Measurements from ENCODE around the gene EGR2. TPM values are rescaled to one million over a fixed set of nuclear protein-coding genes. Genes with fewer than 3 reads are reported as not detected.

The EGR2 gene
- under 1 TPM; 0.67 to 0.92 TPM for total RNA-seq

GRCh38 chr10:62816331-62817120, at the start of gene EGR2:
Gene EGR2 (minus strand): TSS chr10:62816366. CDS start chr10:62816029, 337 bp downstream.
- DNase-seq, result peak; percentile 96
- Mint-ChIP-seq H3K9me3 (no peaks in the 10 kb centered on the region), H3K27me3 (peaks cover 71% of the 10 kb centered on the region), H3K27ac (peak within 1 kb of the TSS; percentile 98), H3K4me3 (peak within 1 kb of the TSS; percentile 92), H3K4me1 (peaks cover 46% of the 10 kb centered on the region), H3K36me3 (ENCODE audit: low read depth) (no peaks in the 10 kb centered on the region)
- ChIA-PET CTCF (interaction anchor here (0.8 to 6.2 kb wide), 13 partner anchors 13 to 233 kb away, joined by 3 to 79 read pairs (median 4); partner anchors contain the start of gene ADO), POLR2A (interaction anchor here (0.6 to 1.4 kb wide), 3 partner anchors 12 to 135 kb away, joined by 3 to 4 read pairs (median 4); partner anchors contain the start of gene ADO)

- POLR2A ChIA-PET, result no interaction called here
- Mint-ChIP-seq H3K27me3 (peaks cover 5% of the 10 kb centered on the region), H3K4me3 (no peak overlapping the region), H3K9me3 (peaks cover 10% of the 10 kb centered on the region), H3K4me1 (peaks cover 13% of the 10 kb centered on the region), H3K36me3 (ENCODE audit: low read depth) (no peaks in the 10 kb centered on the region), H3K27ac (no peak overlapping the region)
- CTCF ChIA-PET, result interaction anchor here (1.3 kb wide), 1 partner anchor 9 kb away, joined by 3 read pairs; no protein-coding TSS in a partner anchor
- DNase-seq, result no peak
Observed at GRCh38 chr10:62862447-62862846, 46.3 kb upstream of the EGR2 start.

GRCh38 chr10:62861507-62861906, 45.3 kb upstream of the EGR2 start:
- POLR2A ChIA-PET, result no interaction called here
- CTCF ChIA-PET, result interaction anchor here (0.5 kb wide), 1 partner anchor 77 kb away, joined by 3 read pairs; no protein-coding TSS in a partner anchor

GRCh38 chr10:62860946-62861345, 44.8 kb upstream of the EGR2 start:
- Mint-ChIP-seq H3K36me3 (ENCODE audit: low read depth) (no peaks in the 10 kb centered on the region), H3K27me3 (peaks cover 4% of the 10 kb centered on the region), H3K4me1 (peaks cover 26% of the 10 kb centered on the region), H3K27ac (no peak overlapping the region), H3K9me3 (peaks cover 10% of the 10 kb centered on the region), H3K4me3 (no peak overlapping the region)
- ChIA-PET CTCF (interaction anchor here (0.5 kb wide), 1 partner anchor 77 kb away, joined by 3 read pairs; no protein-coding TSS in a partner anchor), POLR2A (no interaction called here)
- no peak for DNase-seq

More at GRCh38 chr10:62861507-62861906, 45.3 kb upstream of the EGR2 start:
- peaks cover 4% of the 10 kb centered on the region for H3K27me3 Mint-ChIP-seq
- H3K9me3 Mint-ChIP-seq, result peaks cover 10% of the 10 kb centered on the region
- no peak overlapping the region for H3K27ac Mint-ChIP-seq
- H3K4me3 Mint-ChIP-seq, result no peak overlapping the region
- peaks cover 20% of the 10 kb centered on the region for H3K4me1 Mint-ChIP-seq
- H3K36me3 Mint-ChIP-seq (ENCODE audit: low read depth), result no peaks in the 10 kb centered on the region
- DNase-seq, result no peak

DNA sequence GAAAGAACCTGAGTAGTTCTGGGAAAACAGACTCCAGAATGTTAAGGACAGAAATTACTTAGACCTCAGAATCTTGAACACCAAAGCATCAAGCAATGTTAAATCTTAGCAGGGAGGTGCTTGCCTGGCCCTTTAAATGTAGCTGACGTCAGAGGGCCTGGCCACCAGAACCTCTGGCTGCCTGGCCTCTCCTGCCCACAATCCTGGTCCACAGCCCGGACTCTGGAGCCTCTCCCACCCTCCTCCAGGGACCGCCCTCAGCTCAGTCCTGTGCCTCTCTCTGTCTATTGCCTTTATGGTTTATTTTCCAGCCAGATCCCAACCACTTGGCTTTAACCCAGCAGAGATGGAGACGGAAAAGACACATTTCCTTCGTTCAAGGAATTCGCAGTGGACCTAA, 42.2 kb upstream of the EGR2 start:
- ChIA-PET POLR2A (interaction anchor here (0.6 kb wide), 1 partner anchor 223 kb away, joined by 3 read pairs; no protein-coding TSS in a partner anchor), CTCF (no interaction called here)
- DNase-seq, result no peak
- peaks cover 9% of the 10 kb centered on the region for H3K9me3 Mint-ChIP-seq
- H3K27me3 Mint-ChIP-seq, result peaks cover 6% of the 10 kb centered on the region
- H3K36me3 Mint-ChIP-seq (ENCODE audit: low read depth), result no peaks in the 10 kb centered on the region
- H3K27ac Mint-ChIP-seq, result no peak overlapping the region
- peaks cover 48% of the 10 kb centered on the region for H3K4me1 Mint-ChIP-seq
- no peak overlapping the region for H3K4me3 Mint-ChIP-seq

- H3K4me3 Mint-ChIP-seq, result peak overlapping the region; percentile 2
- ChIA-PET POLR2A (no interaction called here), CTCF (interaction anchor here (0.6 kb wide), 1 partner anchor 21 kb away, joined by 4 read pairs; no protein-coding TSS in a partner anchor)
- peaks cover 61% of the 10 kb centered on the region for H3K4me1 Mint-ChIP-seq
- peaks cover 3% of the 10 kb centered on the region for H3K9me3 Mint-ChIP-seq
- DNase-seq, result peak; percentile 11
- H3K36me3 Mint-ChIP-seq (ENCODE audit: low read depth), result no peaks in the 10 kb centered on the region
- peaks cover 4% of the 10 kb centered on the region for H3K27me3 Mint-ChIP-seq
- H3K27ac Mint-ChIP-seq, result no peak overlapping the region
Observed at GRCh38 chr10:62856021-62856420, 39.9 kb upstream of the EGR2 start.

DNA sequence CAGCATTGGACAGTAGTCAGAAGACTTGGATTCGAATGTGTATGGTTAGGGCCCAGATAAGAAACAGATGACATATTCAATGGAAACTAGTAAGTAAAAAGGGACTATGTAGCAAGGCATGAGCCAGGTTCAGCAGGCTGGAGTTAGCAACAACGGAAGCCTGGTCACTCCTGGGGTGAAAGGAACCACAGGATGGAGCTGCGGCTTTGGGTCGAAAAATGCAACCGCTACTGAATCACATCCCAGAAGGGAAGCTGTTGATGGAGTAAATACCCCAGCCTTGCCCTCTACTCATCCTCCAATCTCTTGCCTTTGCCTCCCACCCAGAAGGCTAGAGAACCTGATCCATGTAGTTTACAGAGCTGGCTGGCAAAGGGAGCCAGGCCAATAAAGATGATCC, 37.5 kb upstream of the EGR2 start:
- Mint-ChIP-seq H3K27ac (peak overlapping the region; percentile 22), H3K4me1 (peaks cover 58% of the 10 kb centered on the region), H3K4me3 (no peak overlapping the region), H3K27me3 (peaks cover 13% of the 10 kb centered on the region), H3K9me3 (peaks cover 4% of the 10 kb centered on the region), H3K36me3 (ENCODE audit: low read depth) (peaks cover 4% of the 10 kb centered on the region)
- POLR2A ChIA-PET, result interaction anchor here (0.7 kb wide), 1 partner anchor 217 kb away, joined by 3 read pairs; no protein-coding TSS in a partner anchor
- DNase-seq, result peak; percentile 33
- CTCF ChIA-PET, result interaction anchor here (0.5 to 1.9 kb wide), 6 partner anchors 9 to 915 kb away, joined by 3 to 6 read pairs (median 3); no protein-coding TSS in a partner anchor

- H3K4me3 Mint-ChIP-seq, result peak overlapping the region; percentile 21
- H3K4me1 Mint-ChIP-seq, result peaks cover 58% of the 10 kb centered on the region
- DNase-seq, result peak; percentile 32
- peaks cover 4% of the 10 kb centered on the region for H3K36me3 Mint-ChIP-seq (ENCODE audit: low read depth)
- H3K27me3 Mint-ChIP-seq, result peaks cover 13% of the 10 kb centered on the region
- POLR2A ChIA-PET, result interaction anchor here (0.7 kb wide), 1 partner anchor 216 kb away, joined by 3 read pairs; no protein-coding TSS in a partner anchor
- CTCF ChIA-PET, result interaction anchor here (0.8 to 1.9 kb wide), 5 partner anchors 10 to 231 kb away, joined by 3 to 6 read pairs (median 5); no protein-coding TSS in a partner anchor
- no peak overlapping the region for H3K27ac Mint-ChIP-seq
- H3K9me3 Mint-ChIP-seq, result peaks cover 10% of the 10 kb centered on the region
Observed at GRCh38 chr10:62852961-62853702, 37.0 kb upstream of the EGR2 start.

DNA sequence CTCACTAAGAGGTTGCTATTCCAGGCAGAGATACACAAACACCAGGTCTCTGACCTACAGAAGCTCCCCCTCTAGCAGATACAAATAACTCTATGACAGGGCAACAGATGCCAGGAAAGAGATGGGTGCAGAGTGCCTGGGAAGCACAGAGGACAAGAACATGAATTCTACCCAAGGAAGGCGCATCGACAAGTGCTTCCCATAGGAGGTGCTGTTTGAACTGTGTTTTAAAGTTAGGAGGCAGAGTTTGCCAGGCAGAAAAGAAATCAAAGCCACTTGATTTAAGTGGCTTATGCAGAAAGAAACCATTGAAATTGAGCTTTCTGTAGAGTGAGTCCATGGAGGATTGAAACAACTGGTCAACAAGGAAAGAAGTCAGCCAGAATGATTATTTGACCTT, 35.3 kb upstream of the EGR2 start:
- H3K36me3 Mint-ChIP-seq (ENCODE audit: low read depth), result peaks cover 4% of the 10 kb centered on the region
- peaks cover 13% of the 10 kb centered on the region for H3K27me3 Mint-ChIP-seq
- CTCF ChIA-PET, result interaction anchor here (0.6 to 2.6 kb wide), 6 partner anchors 16 to 331 kb away, joined by 3 to 6 read pairs (median 4); no protein-coding TSS in a partner anchor
- H3K9me3 Mint-ChIP-seq, result peaks cover 19% of the 10 kb centered on the region
- DNase-seq, result no peak
- POLR2A ChIA-PET, result interaction anchor here (0.7 kb wide), 1 partner anchor 715 kb away, joined by 3 read pairs; no protein-coding TSS in a partner anchor
- peaks cover 49% of the 10 kb centered on the region for H3K4me1 Mint-ChIP-seq
- no peak overlapping the region for H3K27ac Mint-ChIP-seq
- no peak overlapping the region for H3K4me3 Mint-ChIP-seq

- no peak overlapping the region for H3K4me3 Mint-ChIP-seq
- no peak overlapping the region for H3K27ac Mint-ChIP-seq
- ChIA-PET CTCF (interaction anchor here (2.6 kb wide), 1 partner anchor 20 kb away, joined by 6 read pairs; no protein-coding TSS in a partner anchor), POLR2A (interaction anchor here (0.7 kb wide), 1 partner anchor 716 kb away, joined by 3 read pairs; no protein-coding TSS in a partner anchor)
- peaks cover 4% of the 10 kb centered on the region for H3K36me3 Mint-ChIP-seq (ENCODE audit: low read depth)
- DNase-seq, result no peak
- peaks cover 20% of the 10 kb centered on the region for H3K9me3 Mint-ChIP-seq
- peaks cover 41% of the 10 kb centered on the region for H3K4me1 Mint-ChIP-seq
- peaks cover 13% of the 10 kb centered on the region for H3K27me3 Mint-ChIP-seq
Observed at GRCh38 chr10:62850646-62851045, 34.5 kb upstream of the EGR2 start.

DNA sequence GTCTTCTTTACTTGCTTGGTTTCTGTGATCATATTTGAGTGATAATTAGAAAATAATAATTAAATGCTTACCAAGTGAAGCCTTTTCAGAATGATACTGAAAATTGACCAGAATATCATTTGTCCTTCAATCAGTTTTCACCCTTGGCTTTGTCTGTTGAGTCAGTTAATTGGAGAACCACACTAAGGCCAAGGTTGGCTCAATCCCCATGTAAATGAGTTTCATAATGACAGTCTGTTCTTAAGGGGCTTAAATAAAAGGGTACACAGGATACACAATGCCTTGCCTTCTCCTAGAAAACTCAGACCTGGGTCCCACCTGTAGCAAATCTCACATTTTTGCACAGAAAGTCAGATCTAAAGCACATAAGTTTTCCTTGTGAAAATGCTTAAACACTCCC, 31.3 kb upstream of the EGR2 start:
- ChIA-PET CTCF (no interaction called here), POLR2A (no interaction called here)
- H3K27ac Mint-ChIP-seq, result no peak overlapping the region
- H3K36me3 Mint-ChIP-seq (ENCODE audit: low read depth), result peaks cover 4% of the 10 kb centered on the region
- DNase-seq, result no peak
- peaks cover 14% of the 10 kb centered on the region for H3K4me1 Mint-ChIP-seq
- peaks cover 17% of the 10 kb centered on the region for H3K27me3 Mint-ChIP-seq
- peaks cover 29% of the 10 kb centered on the region for H3K9me3 Mint-ChIP-seq
- H3K4me3 Mint-ChIP-seq, result no peak overlapping the region

- peak overlapping the region; percentile 1 for H3K27ac Mint-ChIP-seq
- peaks cover 5% of the 10 kb centered on the region for H3K4me1 Mint-ChIP-seq
- H3K36me3 Mint-ChIP-seq (ENCODE audit: low read depth), result peaks cover 4% of the 10 kb centered on the region
- H3K4me3 Mint-ChIP-seq, result no peak overlapping the region
- H3K27me3 Mint-ChIP-seq, result peaks cover 24% of the 10 kb centered on the region
- ChIA-PET CTCF (no interaction called here), POLR2A (no interaction called here)
- DNase-seq, result no peak
- peaks cover 29% of the 10 kb centered on the region for H3K9me3 Mint-ChIP-seq
Observed at GRCh38 chr10:62844280-62845011, 28.3 kb upstream of the EGR2 start.
